Measurements from ENCODE around the gene PCDHGC4.

PCDHGC4 gene

GRCh38 chr5:141511771-141512325 lies 27.0 kb downstream of the PCDHGC4 start:
- H3K36me3 ChIP-seq (ENCODE audit: control insufficient read depth in 4 of 4, insufficient read depth in 4 of 4, low read length in 3 of 4), result peaks cover 0 to 32% (median 9%) of the 10 kb centered on the region in 4 experiments
- no peaks in the 10 kb centered on the region for H3K27me3 ChIP-seq (replicated peaks in 2 of 5; ENCODE audit: control insufficient read depth in 4 of 5, insufficient read depth in 5 of 5, low read length in 4 of 5)
- DNase-seq, result no peak
- no peaks in the 10 kb centered on the region for H3K9me3 ChIP-seq (ENCODE audit: control extremely low read depth in 1 of 5, control insufficient read depth in 4 of 5, insufficient read depth in 2 of 5, low read depth in 1 of 5, low read length in 4 of 5)
- ChIA-PET CTCF (interaction anchor here (0.8 to 13.7 kb wide), 15 partner anchors 11 to 94 kb away, joined by 3 to 178 read pairs (median 5); partner anchors contain the start of genes PCDHGA11, PCDHGA12, PCDHGB7 and PCDHGC3), POLR2A (no interaction called here)
- H3K4me3 ChIP-seq (ENCODE audit: control insufficient read depth in 1 of 7, extremely low read depth in 1 of 7, insufficient read depth in 4 of 7, low read depth in 2 of 7, low read length in 6 of 7), result peak overlapping the region in 2 of 7 experiments; percentile 74 to 93
- no peak overlapping the region for H3K27ac ChIP-seq (ENCODE audit: insufficient read depth in 1 of 2, low read depth in 1 of 2, low read length in 2 of 2, poor library complexity in 1 of 2, severe bottlenecking in 2 of 2)
- H3K4me1 ChIP-seq (ENCODE audit: control extremely low read depth in 1 of 4, control insufficient read depth in 4 of 4, insufficient read depth in 4 of 4, low read length in 3 of 4), result peaks cover 15 to 47% (median 44%) of the 10 kb centered on the region in 4 experiments
- WGBS (ENCODE audit: insufficient coverage), result 83% methylated on average over 3 of the region's 4 CpGs

- no peaks in the 10 kb centered on the region for H3K27me3 ChIP-seq (replicated peaks in 2 of 5; ENCODE audit: control insufficient read depth in 4 of 5, insufficient read depth in 5 of 5, low read length in 4 of 5)
- ChIA-PET POLR2A (no interaction called here), CTCF (interaction anchor here (0.6 to 13.7 kb wide), 21 partner anchors 11 to 117 kb away, joined by 3 to 178 read pairs (median 4); partner anchors contain the start of genes PCDHGA10, PCDHGA11, PCDHGA12 and PCDHGB6)
- H3K4me3 ChIP-seq (ENCODE audit: control insufficient read depth in 1 of 7, extremely low read depth in 1 of 7, insufficient read depth in 4 of 7, low read depth in 2 of 7, low read length in 6 of 7), result peak overlapping the region in 6 of 7 experiments; percentile 51 to 93 (median 70)
- H3K36me3 ChIP-seq (ENCODE audit: control insufficient read depth in 4 of 4, insufficient read depth in 4 of 4, low read length in 3 of 4), result peaks cover 2 to 38% (median 12%) of the 10 kb centered on the region in 4 experiments
- 1% methylated on average over 13 of the region's 28 CpGs for WGBS (ENCODE audit: insufficient coverage)
- H3K9me3 ChIP-seq (ENCODE audit: control extremely low read depth in 1 of 5, control insufficient read depth in 4 of 5, insufficient read depth in 2 of 5, low read depth in 1 of 5, low read length in 4 of 5), result no peaks in the 10 kb centered on the region
- no peak overlapping the region for H3K27ac ChIP-seq (ENCODE audit: insufficient read depth in 1 of 2, low read depth in 1 of 2, low read length in 2 of 2, poor library complexity in 1 of 2, severe bottlenecking in 2 of 2)
- H3K4me1 ChIP-seq (ENCODE audit: control extremely low read depth in 1 of 4, control insufficient read depth in 4 of 4, insufficient read depth in 4 of 4, low read length in 3 of 4), result peaks cover 18 to 47% (median 44%) of the 10 kb centered on the region in 4 experiments
- peak; percentile 81 to 83 (median 82) for DNase-seq
Observed at GRCh38 chr5:141512390-141512910, 27.6 kb downstream of the PCDHGC4 start.

GRCh38 chr5:141512911-141513626 lies 28.2 kb downstream of the PCDHGC4 start:
- peak in 2 of 3 donors; percentile 62 to 80 for DNase-seq
- peaks cover 18 to 47% (median 44%) of the 10 kb centered on the region in 4 experiments for H3K4me1 ChIP-seq (ENCODE audit: control extremely low read depth in 1 of 4, control insufficient read depth in 4 of 4, insufficient read depth in 4 of 4, low read length in 3 of 4)
- H3K9me3 ChIP-seq (ENCODE audit: control extremely low read depth in 1 of 5, control insufficient read depth in 4 of 5, insufficient read depth in 2 of 5, low read depth in 1 of 5, low read length in 4 of 5), result no peaks in the 10 kb centered on the region
- peak overlapping the region in 6 of 7 experiments; percentile 51 to 93 (median 70) for H3K4me3 ChIP-seq (ENCODE audit: control insufficient read depth in 1 of 7, extremely low read depth in 1 of 7, insufficient read depth in 4 of 7, low read depth in 2 of 7, low read length in 6 of 7)
- CTCF ChIA-PET, result interaction anchor here (0.6 to 13.7 kb wide), 23 partner anchors 12 to 798 kb away, joined by 3 to 178 read pairs (median 4); partner anchors contain the start of genes PCDHGA10, PCDHGA11, PCDHGA12 and PCDHGB3
- POLR2A ChIA-PET, result interaction anchor here (0.6 kb wide), 1 partner anchor 82 kb away, joined by 3 read pairs; no protein-coding TSS in a partner anchor
- H3K27ac ChIP-seq (ENCODE audit: insufficient read depth in 1 of 2, low read depth in 1 of 2, low read length in 2 of 2, poor library complexity in 1 of 2, severe bottlenecking in 2 of 2), result no peak overlapping the region
- H3K27me3 ChIP-seq (replicated peaks in 2 of 5; ENCODE audit: control insufficient read depth in 4 of 5, insufficient read depth in 5 of 5, low read length in 4 of 5), result no peaks in the 10 kb centered on the region
- WGBS (ENCODE audit: insufficient coverage), result 2% methylated on average over 25 of the region's 43 CpGs
- H3K36me3 ChIP-seq (ENCODE audit: control insufficient read depth in 4 of 4, insufficient read depth in 4 of 4, low read length in 3 of 4), result peaks cover 8 to 44% (median 17%) of the 10 kb centered on the region in 4 experiments

DNA sequence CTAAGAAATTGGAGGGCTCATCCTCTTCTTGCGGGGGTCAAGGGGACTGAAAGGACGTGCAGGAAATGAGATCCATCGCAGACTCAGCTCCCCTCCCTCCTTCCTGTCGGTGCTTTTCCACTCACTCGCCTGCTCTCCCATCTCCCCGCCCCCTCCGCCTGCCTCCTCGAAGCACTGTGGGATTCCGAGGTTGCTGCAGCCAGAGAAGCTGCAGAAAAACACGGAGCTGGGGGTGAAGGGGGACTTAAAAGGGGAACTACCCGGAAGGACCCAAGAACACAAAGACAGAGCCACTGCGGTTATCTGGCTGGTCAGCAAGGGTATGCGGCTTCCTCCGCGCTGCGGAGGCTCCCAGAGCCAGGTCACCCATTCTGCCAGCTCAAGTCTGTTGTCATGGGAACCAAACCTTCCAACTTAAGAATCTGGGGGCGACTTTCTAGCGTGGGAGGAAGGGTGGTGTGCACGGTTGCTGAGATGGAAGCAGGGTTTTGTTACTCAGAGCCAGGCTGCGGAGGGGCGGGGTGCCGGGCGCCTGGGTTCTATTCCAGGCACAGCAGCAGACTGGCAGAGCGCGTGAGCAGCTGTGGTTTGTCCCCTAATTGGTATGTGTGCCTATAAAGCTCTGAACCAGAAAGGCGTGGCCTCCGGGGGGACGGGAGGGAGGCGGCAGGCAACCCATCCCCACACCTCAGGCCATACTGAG lies 28.9 kb downstream of the PCDHGC4 start:
- CTCF ChIA-PET, result interaction anchor here (0.7 to 13.7 kb wide), 16 partner anchors 11 to 799 kb away, joined by 3 to 178 read pairs (median 8); partner anchors contain the start of genes PCDHGA10, PCDHGA11, PCDHGA12 and PCDHGB3
- Histone ChIP-seq H3K27ac (ENCODE audit: insufficient read depth in 1 of 2, low read depth in 1 of 2, low read length in 2 of 2, poor library complexity in 1 of 2, severe bottlenecking in 2 of 2) (no peak overlapping the region), H3K4me1 (ENCODE audit: control extremely low read depth in 1 of 4, control insufficient read depth in 4 of 4, insufficient read depth in 4 of 4, low read length in 3 of 4) (peaks cover 18 to 46% (median 43%) of the 10 kb centered on the region in 4 experiments), H3K4me3 (ENCODE audit: control insufficient read depth in 1 of 7, extremely low read depth in 1 of 7, insufficient read depth in 4 of 7, low read depth in 2 of 7, low read length in 6 of 7) (peak overlapping the region in 6 of 7 experiments; percentile 51 to 93 (median 70)), H3K9me3 (ENCODE audit: control extremely low read depth in 1 of 5, control insufficient read depth in 4 of 5, insufficient read depth in 2 of 5, low read depth in 1 of 5, low read length in 4 of 5) (no peaks in the 10 kb centered on the region), H3K36me3 (ENCODE audit: control insufficient read depth in 4 of 4, insufficient read depth in 4 of 4, low read length in 3 of 4) (peaks cover 10 to 50% (median 23%) of the 10 kb centered on the region in 4 experiments), H3K27me3 (replicated peaks in 2 of 5; ENCODE audit: control insufficient read depth in 4 of 5, insufficient read depth in 5 of 5, low read length in 4 of 5) (no peaks in the 10 kb centered on the region)
- peak; percentile 67 to 92 (median 77) for DNase-seq
- POLR2A ChIA-PET, result interaction anchor here (0.6 kb wide), 1 partner anchor 82 kb away, joined by 3 read pairs; no protein-coding TSS in a partner anchor
- WGBS (ENCODE audit: insufficient coverage), result 23% methylated on average over 27 of the region's 29 CpGs

DNA sequence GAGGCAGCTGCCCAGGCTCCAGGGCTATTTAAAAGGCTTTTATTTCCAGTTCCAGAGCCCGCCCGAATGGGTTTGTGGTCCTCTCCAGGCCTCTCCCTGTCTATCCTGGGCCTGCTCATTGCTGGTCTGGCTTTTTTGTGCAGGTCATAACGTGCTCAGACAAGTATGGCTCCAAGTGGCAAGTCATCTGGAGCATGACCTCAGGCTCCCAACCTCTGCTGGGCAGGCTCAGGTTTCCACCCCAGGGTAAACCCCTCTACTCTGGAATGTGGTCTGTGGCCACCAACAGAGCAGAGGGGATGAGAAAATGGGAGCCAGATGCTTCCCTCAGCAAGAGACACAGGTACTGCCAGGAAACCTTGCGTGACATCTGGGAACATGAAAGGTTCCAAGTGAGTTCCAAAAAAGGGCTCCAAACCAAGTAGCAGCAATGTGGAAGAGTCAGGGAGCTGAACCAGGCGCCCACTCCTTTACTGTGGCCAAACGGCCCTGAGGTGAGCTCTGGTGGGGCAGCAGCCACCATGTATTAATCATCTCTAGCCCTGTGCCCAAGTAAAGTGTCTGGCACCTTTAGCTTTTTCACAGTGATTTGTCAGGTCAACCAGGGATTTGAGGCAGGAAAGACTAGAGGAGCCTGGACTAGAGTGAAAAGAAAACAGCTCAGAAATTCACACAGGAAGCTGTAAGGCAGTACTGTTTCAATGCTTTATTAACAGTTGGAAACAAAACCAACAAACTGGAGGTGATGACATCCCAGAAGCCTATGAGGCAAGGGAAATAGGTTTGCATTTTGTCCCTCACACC lies 29.7 kb downstream of the PCDHGC4 start:
- H3K4me3 ChIP-seq (ENCODE audit: control insufficient read depth in 1 of 7, extremely low read depth in 1 of 7, insufficient read depth in 4 of 7, low read depth in 2 of 7, low read length in 6 of 7), result peak overlapping the region in 3 of 7 experiments; percentile 8 to 93 (median 74)
- DNase-seq, result no peak
- no peak overlapping the region for H3K27ac ChIP-seq (ENCODE audit: insufficient read depth in 1 of 2, low read depth in 1 of 2, low read length in 2 of 2, poor library complexity in 1 of 2, severe bottlenecking in 2 of 2)
- WGBS (ENCODE audit: insufficient coverage), result 95% methylated on average over 5 of the region's 6 CpGs
- H3K4me1 ChIP-seq (ENCODE audit: control extremely low read depth in 1 of 4, control insufficient read depth in 4 of 4, insufficient read depth in 4 of 4, low read length in 3 of 4), result peaks cover 18 to 46% (median 37%) of the 10 kb centered on the region in 4 experiments
- no peaks in the 10 kb centered on the region for H3K27me3 ChIP-seq (replicated peaks in 2 of 5; ENCODE audit: control insufficient read depth in 4 of 5, insufficient read depth in 5 of 5, low read length in 4 of 5)
- POLR2A ChIA-PET, result no interaction called here
- CTCF ChIA-PET, result interaction anchor here (0.9 to 13.7 kb wide), 18 partner anchors 9 to 144 kb away, joined by 3 to 178 read pairs (median 8); partner anchors contain the start of genes PCDHGA10, PCDHGA11, PCDHGA12 and PCDHGB3
- H3K36me3 ChIP-seq (ENCODE audit: control insufficient read depth in 4 of 4, insufficient read depth in 4 of 4, low read length in 3 of 4), result peaks cover 12 to 57% (median 30%) of the 10 kb centered on the region in 4 experiments
- H3K9me3 ChIP-seq (ENCODE audit: control extremely low read depth in 1 of 5, control insufficient read depth in 4 of 5, insufficient read depth in 2 of 5, low read depth in 1 of 5, low read length in 4 of 5), result no peaks in the 10 kb centered on the region

GRCh38 chr5:141515141-141515540 lies 30.3 kb downstream of the PCDHGC4 start:
- Histone ChIP-seq H3K4me3 (ENCODE audit: control insufficient read depth in 1 of 7, extremely low read depth in 1 of 7, insufficient read depth in 4 of 7, low read depth in 2 of 7, low read length in 6 of 7) (no peak overlapping the region), H3K27me3 (replicated peaks in 2 of 5; ENCODE audit: control insufficient read depth in 4 of 5, insufficient read depth in 5 of 5, low read length in 4 of 5) (no peaks in the 10 kb centered on the region), H3K4me1 (ENCODE audit: control extremely low read depth in 1 of 4, control insufficient read depth in 4 of 4, insufficient read depth in 4 of 4, low read length in 3 of 4) (peaks cover 21 to 46% (median 37%) of the 10 kb centered on the region in 4 experiments), H3K9me3 (ENCODE audit: control extremely low read depth in 1 of 5, control insufficient read depth in 4 of 5, insufficient read depth in 2 of 5, low read depth in 1 of 5, low read length in 4 of 5) (no peaks in the 10 kb centered on the region), H3K36me3 (ENCODE audit: control insufficient read depth in 4 of 4, insufficient read depth in 4 of 4, low read length in 3 of 4) (peaks cover 14 to 63% (median 34%) of the 10 kb centered on the region in 4 experiments), H3K27ac (ENCODE audit: insufficient read depth in 1 of 2, low read depth in 1 of 2, low read length in 2 of 2, poor library complexity in 1 of 2, severe bottlenecking in 2 of 2) (no peak overlapping the region)
- ChIA-PET POLR2A (no interaction called here), CTCF (interaction anchor here (0.7 to 13.7 kb wide), 14 partner anchors 10 to 117 kb away, joined by 3 to 178 read pairs (median 6); partner anchors contain the start of genes PCDHGA10, PCDHGA11, PCDHGA12 and PCDHGB5)
- DNase-seq, result no peak
- WGBS (ENCODE audit: insufficient coverage), result 94% methylated on average over 3 of the region's 3 CpGs

Measured in common myeloid progenitor, CD34-positive (primary cell).